H1 (cell line): ENCODE results near the gene LYPD4. TPM values are rescaled to one million over a fixed set of nuclear protein-coding genes. Genes with fewer than 3 reads are reported as not detected.

Experiments used
- CTCF ChIA-PET: fragments of 300-600 bp; sonication (Branson Sonifier 250); formaldehyde crosslinking; loops from one replicate; lab custom pipeline; 2021; ENCODE audit not compliant: partially characterized antibody; lab: Charles Lee
- POLR2A ChIA-PET: fragments of 300-600 bp; sonication (Branson Sonifier 250); formaldehyde crosslinking; loops from one replicate; lab custom pipeline; 2021; ENCODE audit warnings: inconsistent platforms; ENCODE audit not compliant: partially characterized antibody; lab: Charles Lee
- DNase-seq, 2 experiments: peaks; one replicate each; pipeline versions ENCODE4 v3.0.0 to v3.0.0-alpha.2; 2010 to 2022; ENCODE audit warnings: low spot score in 2 of 2, low read depth in 1 of 2, mixed read lengths in 1 of 2
- FAIRE-seq: peaks from 2 replicates; lab custom pipeline; 2011; peaks lifted over from hg19 to GRCh38; lab: Jason Lieb, UNC
- H2AFZ ChIP-seq: 2 replicates; pipeline ENCODE4 v1.8.1; 2012; ENCODE audit warnings: low read length, inconsistent platforms
- H2AK5ac ChIP-seq: 2 replicates; pipeline ENCODE4 v1.6.1; 2013; ENCODE audit warnings: low read depth, low read length
- H2BK120ac ChIP-seq: replicated peaks from 2 replicates; pipeline ENCODE3; 2013; ENCODE audit warnings: low read depth, low read length, inconsistent platforms
- H2BK12ac ChIP-seq: 2 replicates; pipeline ENCODE4 v1.6.1; 2013; ENCODE audit warnings: low read depth, low read length
- H2BK15ac ChIP-seq: 2 replicates; pipeline ENCODE4 v1.6.1; 2013; ENCODE audit warnings: low read length
- H2BK20ac ChIP-seq: 2 replicates; pipeline ENCODE4 v1.6.1; 2013; ENCODE audit warnings: low read length
- H2BK5ac ChIP-seq: 2 replicates; pipeline ENCODE4 v1.6.1; 2013; ENCODE audit warnings: low read depth, low read length
- H3K14ac ChIP-seq: 2 replicates; pipeline ENCODE4 v1.6.1; 2013; ENCODE audit warnings: inconsistent platforms; ENCODE audit not compliant: insufficient read length
- H3K18ac ChIP-seq: 2 replicates; pipeline ENCODE4 v1.6.1; 2013; ENCODE audit warnings: low read length; ENCODE audit errors: extremely low read depth
- H3K23ac ChIP-seq: 2 replicates; pipeline ENCODE4 v1.6.1; 2013; ENCODE audit warnings: inconsistent platforms; ENCODE audit not compliant: insufficient read length
- H3K23me2 ChIP-seq: 2 replicates; pipeline ENCODE4 v1.6.1; 2013; ENCODE audit warnings: low read depth, low read length
- H3K27ac ChIP-seq: 2 replicates; pipeline ENCODE4 v1.6.1; 2011; ENCODE audit warnings: low read depth, low read length, inconsistent platforms
- H3K27me3 ChIP-seq, 4 experiments: replicated peaks in 1 of 4; 1 replicate in 1 of 4; 2 replicates in 3 of 4; pipeline versions ENCODE4 v1.6.1 to v1.8.1; 2011 to 2013; ENCODE audit warnings: low read length in 3 of 4, mild to moderate bottlenecking in 3 of 4, inconsistent platforms in 2 of 4, mixed read lengths in 2 of 4, moderate library complexity in 1 of 4; ENCODE audit not compliant: control insufficient read depth in 3 of 4, insufficient read depth in 3 of 4; ENCODE audit errors: extremely low read depth in 1 of 4
- H3K36me3 ChIP-seq, 4 experiments: 2 replicates each; pipeline versions ENCODE4 v1.6.1 to v1.8.1; 2011 to 2013; ENCODE audit warnings: mild to moderate bottlenecking in 4 of 4, low read length in 3 of 4, moderate library complexity in 2 of 4, control low read depth in 1 of 4, inconsistent platforms in 1 of 4; ENCODE audit not compliant: insufficient read depth in 4 of 4, control insufficient read depth in 2 of 4
- H3K4ac ChIP-seq: replicated peaks from 2 replicates; pipeline ENCODE3; 2013; ENCODE audit warnings: low read length, low read depth, mixed read lengths, inconsistent platforms; ENCODE audit not compliant: insufficient read length
- H3K4me1 ChIP-seq, 4 experiments: replicated peaks in 1 of 4; 1 replicate in 1 of 4; 2 replicates in 3 of 4; pipeline versions ENCODE4 v1.6.1 to v1.8.1; 2011 to 2013; ENCODE audit warnings: low read length in 3 of 4, inconsistent platforms in 2 of 4, mixed read lengths in 1 of 4; ENCODE audit not compliant: insufficient read depth in 4 of 4, control insufficient read depth in 3 of 4
- H3K4me2 ChIP-seq, 2 experiments: 2 replicates each; pipeline versions ENCODE4 v1.6.1 to v1.8.1; 2011 to 2013; ENCODE audit warnings: low read depth in 2 of 2, low read length in 2 of 2, control low read depth in 1 of 2, inconsistent platforms in 1 of 2, mild to moderate bottlenecking in 1 of 2; ENCODE audit not compliant: insufficient read depth in 1 of 2
- H3K4me3 ChIP-seq, 4 experiments: fragments of 200-600, 300-600 bp in 1 of 4; sonication (generic), shearing (Covaris generic), sonication (Bioruptor Twin) in 1 of 4; 2 replicates each; pipeline versions ENCODE4 v1.5.1 to v1.8.1; 2011 to 2016; ENCODE audit warnings: low read length in 4 of 4, low read depth in 3 of 4, control low read depth in 2 of 4, inconsistent platforms in 2 of 4, mild to moderate bottlenecking in 2 of 4, mixed read lengths in 1 of 4, moderate library complexity in 1 of 4; ENCODE audit not compliant: insufficient read depth in 2 of 4; ENCODE audit errors: extremely low read depth in 1 of 4
- H3K56ac ChIP-seq: replicated peaks from 2 replicates; pipeline ENCODE3; 2013; ENCODE audit warnings: low read depth, mild to moderate bottlenecking, mixed read lengths, low read length, inconsistent platforms; ENCODE audit not compliant: insufficient read length
- H3K79me1 ChIP-seq: 2 replicates; pipeline ENCODE4 v1.6.1; 2013; ENCODE audit warnings: low read depth, low read length, control low read depth
- H3K79me2 ChIP-seq, 2 experiments: 2 replicates each; pipeline versions ENCODE4 v1.6.1 to v1.8.1; 2012 to 2013; ENCODE audit warnings: low read length in 2 of 2, mild to moderate bottlenecking in 2 of 2, inconsistent platforms in 1 of 2; ENCODE audit not compliant: insufficient read depth in 2 of 2, control insufficient read depth in 1 of 2
- H3K9ac ChIP-seq, 4 experiments: replicated peaks in 1 of 4; 1 replicate in 1 of 4; 2 replicates in 3 of 4; pipeline versions ENCODE4 v1.6.1 to v1.8.1; 2011 to 2013; ENCODE audit warnings: low read depth in 3 of 4, low read length in 3 of 4, control low read depth in 2 of 4, mild to moderate bottlenecking in 2 of 4, moderate library complexity in 2 of 4, inconsistent platforms in 1 of 4; ENCODE audit errors: extremely low read depth in 1 of 4
- H3K9me3 ChIP-seq, 2 experiments: 2 replicates each; pipeline versions ENCODE4 v1.6.1 to v1.8.1; 2012 to 2013; ENCODE audit warnings: mild to moderate bottlenecking in 2 of 2, moderate library complexity in 2 of 2, control low read depth in 1 of 2, inconsistent platforms in 1 of 2, low read depth in 1 of 2, low read length in 1 of 2, mixed read lengths in 1 of 2; ENCODE audit not compliant: insufficient read depth in 2 of 2
- H4K20me1 ChIP-seq, 2 experiments: replicated peaks in 1 of 2; 2 replicates each; pipeline versions ENCODE3 to v1.8.1; 2011 to 2013; ENCODE audit warnings: inconsistent platforms in 2 of 2, low read length in 2 of 2, mild to moderate bottlenecking in 1 of 2; ENCODE audit not compliant: insufficient read depth in 2 of 2, control insufficient read depth in 1 of 2
- H4K5ac ChIP-seq: 2 replicates; pipeline ENCODE4 v1.6.1; 2013; ENCODE audit warnings: low read length, low read depth, mixed read lengths, inconsistent platforms; ENCODE audit not compliant: insufficient read length
- H4K8ac ChIP-seq: 2 replicates; pipeline ENCODE4 v1.8.0; 2013; ENCODE audit warnings: mild to moderate bottlenecking, moderate library complexity, low read length, inconsistent platforms; ENCODE audit not compliant: insufficient read depth; ENCODE audit errors: extremely low read depth
- H4K91ac ChIP-seq: replicated peaks from 2 replicates; pipeline ENCODE3; 2013; ENCODE audit warnings: low read length, mixed read lengths, inconsistent platforms; ENCODE audit not compliant: insufficient read length
- CTBP2 ChIP-seq: IDR thresholded peaks from 2 replicates; pipeline ENCODE4 v1.7.0; 2011; ENCODE audit warnings: borderline replicate concordance, mild to moderate bottlenecking, moderate library complexity, mixed read lengths, low read length; ENCODE audit not compliant: insufficient read depth, insufficient read length
- SAP30 ChIP-seq: fragments of 300-600 bp; sonication (generic); IDR thresholded peaks from 2 replicates; pipeline ENCODE4 v1.7.1; 2012; ENCODE audit warnings: low read length, moderate library complexity, mild to moderate bottlenecking, inconsistent platforms; ENCODE audit not compliant: insufficient read depth, insufficient replicate concordance
- SP1 ChIP-seq: IDR thresholded peaks from 2 replicates; pipeline ENCODE4 v1.6.1; 2011; ENCODE audit warnings: low read depth, low read length
- WGBS, 2 experiments: shearing (Covaris generic) in 1 of 2; methylation state at CpG; one replicate each; pipeline versions ENCODE4 v1.1.6 to v1.1.7; 2013 to 2015; ENCODE audit warnings: low lambda C conversion rate in 2 of 2, mixed read lengths in 2 of 2, inconsistent platforms in 1 of 2, low coverage in 1 of 2, missing lambda C conversion rate in 1 of 2; ENCODE audit not compliant: insufficient replicate concordance in 2 of 2, insufficient coverage in 1 of 2, insufficient read length in 1 of 2; ENCODE audit errors: extremely low coverage in 1 of 2, missing lambda C conversion rate in 1 of 2; 5-methylcytosine and 5-hydroxymethylcytosine counted together
- polyA plus RNA-seq, 7 experiments: library from polyadenylated mRNA; depleted of rRNA in 3 of 7; stranded (reverse) in 5 of 7; unstranded in 2 of 7; fragments of >200 nt in 5 of 7; fragments of 200-250 nt in 2 of 7; gene quantifications; 1 replicate in 5 of 7; 2 replicates in 1 of 7; 4 replicates in 1 of 7; pipeline versions ENCODE4 v1.2.1 to v1.2.3, GENCODE V29; 2011 to 2013; ENCODE audit warnings: missing spikeins in 2 of 7, mixed read lengths in 2 of 7
- total RNA-seq: library from RNA; stranded (reverse); fragmentation: NEBNext Ultra II Directional; extraction: Animal tissue kit (Norgen Biotek cat#: 25700); gene quantifications from 2 replicates; pipeline ENCODE4 v1.2.1, GENCODE V29; 2021
- TF ChIP-seq, protein P1 (sequence below): IDR thresholded peaks from 2 replicates; pipeline ENCODE4 v1.6.1; 2012; ENCODE audit warnings: inconsistent platforms
- TF ChIP-seq, protein P2 (sequence below): IDR thresholded peaks from 2 replicates; pipeline ENCODE4 v1.6.1; 2012; ENCODE audit warnings: inconsistent platforms
- TF ChIP-seq, protein P3 (sequence below): IDR thresholded peaks from 2 replicates; pipeline ENCODE4 v1.6.1; 2012; ENCODE audit warnings: low read length, inconsistent platforms

LYPD4 gene
- total and polyA plus RNA-seq, 2 of the 8 experiments (the other 6 are each of a cell fraction or from before 2014, with no cell fraction given), result 0.06 TPM; not detected in 1

DNA sequence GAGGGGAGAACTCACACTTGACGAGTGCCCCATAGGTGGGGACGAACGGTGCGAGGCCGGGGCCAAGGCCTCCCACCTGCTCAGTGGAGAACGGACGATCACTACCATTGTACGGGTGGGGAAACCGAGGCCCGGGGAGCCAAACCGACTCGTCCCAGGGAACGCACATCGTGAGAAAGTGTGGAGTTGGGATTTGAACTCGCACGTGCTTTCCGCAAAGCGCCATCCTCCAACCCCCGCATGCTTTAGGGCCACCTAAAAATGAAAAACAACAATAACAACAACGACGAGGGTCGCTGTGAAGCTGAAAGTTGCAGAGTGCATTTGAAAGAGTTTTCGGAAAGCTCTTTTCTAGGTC lies 39.0 kb upstream of the LYPD4 start:
- Histone ChIP-seq H2BK120ac (no peak overlapping the region), H3K4me2 (peak overlapping the region; percentile 89), H2AFZ (peak overlapping the region; percentile 79; the same call in 1 of the 2 replicates), H3K4ac (no peak overlapping the region), H3K9me3 (no peaks in the 10 kb centered on the region), H3K4me1 (peaks cover 3 to 21% (median 12%) of the 10 kb centered on the region in 4 experiments), H2BK15ac (no peak overlapping the region), H3K23ac (no peak overlapping the region), H3K14ac (no peak overlapping the region), H3K79me1 (peaks cover 2% of the 10 kb centered on the region; the same call in 1 of the 2 replicates), H2BK5ac (no peak overlapping the region), H3K27me3 (peaks cover 1 to 18% (median 17%) of the 10 kb centered on the region in 4 experiments; a peak in 6 of 7 replicates), H4K20me1 (peaks cover 3% of the 10 kb centered on the region in 2 experiments), H2BK12ac (peak overlapping the region; percentile 87; the same call in 1 of the 2 replicates), H4K8ac (peak overlapping the region; percentile 63; the same call in 1 of the 2 replicates), H3K18ac (peak overlapping the region; percentile 25), H3K27ac (no peak overlapping the region), H4K5ac (peak overlapping the region; percentile 10), H3K9ac (peak overlapping the region in 3 of 4 experiments; percentile 5 to 39 (median 23); a peak in 3 of 7 replicates), H2BK20ac (no peak overlapping the region), H3K23me2 (peaks cover 16% of the 10 kb centered on the region; the same call in 1 of the 2 replicates), H3K4me3 (peak overlapping the region; percentile 70 to 97 (median 84)), H3K79me2 (peaks cover 0 to 3% of the 10 kb centered on the region in 2 experiments; a peak in 1 of 4 replicates), H3K36me3 (no peaks in the 10 kb centered on the region), H2AK5ac (peak overlapping the region; percentile 90; the same call in 1 of the 2 replicates), H3K56ac (peak overlapping the region; percentile 26), H4K91ac (peak overlapping the region; percentile 52)
- ChIA-PET CTCF (interaction anchor here (0.9 to 4.3 kb wide), 5 partner anchors 10 to 75 kb away, joined by 3 to 26 read pairs (median 3); partner anchors contain the start of gene RABAC1), POLR2A (interaction anchor here (0.7 to 13.9 kb wide), 6 partner anchors 12 to 457 kb away, joined by 3 to 298 read pairs (median 4); partner anchors contain the start of genes B3GNT8 and RPS19)
- TF ChIP-seq, protein P1, sequence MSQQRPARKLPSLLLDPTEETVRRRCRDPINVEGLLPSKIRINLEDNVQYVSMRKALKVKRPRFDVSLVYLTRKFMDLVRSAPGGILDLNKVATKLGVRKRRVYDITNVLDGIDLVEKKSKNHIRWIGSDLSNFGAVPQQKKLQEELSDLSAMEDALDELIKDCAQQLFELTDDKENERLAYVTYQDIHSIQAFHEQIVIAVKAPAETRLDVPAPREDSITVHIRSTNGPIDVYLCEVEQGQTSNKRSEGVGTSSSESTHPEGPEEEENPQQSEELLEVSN, result peak; percentile 43; the same call in 1 of the 2 replicates
- TF ChIP-seq, protein P2, sequence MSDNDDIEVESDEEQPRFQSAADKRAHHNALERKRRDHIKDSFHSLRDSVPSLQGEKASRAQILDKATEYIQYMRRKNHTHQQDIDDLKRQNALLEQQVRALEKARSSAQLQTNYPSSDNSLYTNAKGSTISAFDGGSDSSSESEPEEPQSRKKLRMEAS, result peak; percentile 56; the same call in 1 of the 2 replicates
- TF ChIP-seq SP1, result no peak
- TF ChIP-seq CTBP2, result no peak
- TF ChIP-seq SAP30, result no peak
- TF ChIP-seq, protein P3, sequence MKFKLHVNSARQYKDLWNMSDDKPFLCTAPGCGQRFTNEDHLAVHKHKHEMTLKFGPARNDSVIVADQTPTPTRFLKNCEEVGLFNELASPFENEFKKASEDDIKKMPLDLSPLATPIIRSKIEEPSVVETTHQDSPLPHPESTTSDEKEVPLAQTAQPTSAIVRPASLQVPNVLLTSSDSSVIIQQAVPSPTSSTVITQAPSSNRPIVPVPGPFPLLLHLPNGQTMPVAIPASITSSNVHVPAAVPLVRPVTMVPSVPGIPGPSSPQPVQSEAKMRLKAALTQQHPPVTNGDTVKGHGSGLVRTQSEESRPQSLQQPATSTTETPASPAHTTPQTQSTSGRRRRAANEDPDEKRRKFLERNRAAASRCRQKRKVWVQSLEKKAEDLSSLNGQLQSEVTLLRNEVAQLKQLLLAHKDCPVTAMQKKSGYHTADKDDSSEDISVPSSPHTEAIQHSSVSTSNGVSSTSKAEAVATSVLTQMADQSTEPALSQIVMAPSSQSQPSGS, result no peak
- no peak for DNase-seq
- FAIRE-seq, result no peak
- 5% methylated on average over 23 of the region's 23 CpGs; no CpG with 5 or more reads in 1 of the 2 experiments for WGBS, 2 experiments
